SU-DHL-6 (cell line): ENCODE results near the gene EPC1.

Source experiments
- CTCF ChIP-seq: fragments of 200-600 bp; sonication (generic); IDR thresholded peaks from one replicate; pipeline ENCODE4 v1.5.1; 2017; ENCODE audit warnings: antibody characterized with exemption, mild to moderate bottlenecking, low read length, moderate library complexity; ENCODE audit not compliant: insufficient read depth, poor library complexity, severe bottlenecking
- EZH2phosphoT487 ChIP-seq: fragments of 200-600 bp; sonication (generic), shearing (Covaris generic); conservative IDR thresholded peaks from 2 replicates; pipeline ENCODE4 v1.6.1; 2018; ENCODE audit warnings: mild to moderate bottlenecking, antibody characterized with exemption, low read length, moderate library complexity, mixed read lengths

- TF ChIP-seq CTCF = no peak
- no peak for TF ChIP-seq EZH2phosphoT487
Observed at GRCh38 chr10:32266566-32266965, 80.4 kb downstream of the EPC1 start.
